ENCODE measurements around the gene NPTXR.
"Not testable (repeated sequence)": the region's sequence is repeated elsewhere in the genome, so short reads cannot be mapped to it uniquely, and the experiment has no call there.

The NPTXR gene

DNA sequence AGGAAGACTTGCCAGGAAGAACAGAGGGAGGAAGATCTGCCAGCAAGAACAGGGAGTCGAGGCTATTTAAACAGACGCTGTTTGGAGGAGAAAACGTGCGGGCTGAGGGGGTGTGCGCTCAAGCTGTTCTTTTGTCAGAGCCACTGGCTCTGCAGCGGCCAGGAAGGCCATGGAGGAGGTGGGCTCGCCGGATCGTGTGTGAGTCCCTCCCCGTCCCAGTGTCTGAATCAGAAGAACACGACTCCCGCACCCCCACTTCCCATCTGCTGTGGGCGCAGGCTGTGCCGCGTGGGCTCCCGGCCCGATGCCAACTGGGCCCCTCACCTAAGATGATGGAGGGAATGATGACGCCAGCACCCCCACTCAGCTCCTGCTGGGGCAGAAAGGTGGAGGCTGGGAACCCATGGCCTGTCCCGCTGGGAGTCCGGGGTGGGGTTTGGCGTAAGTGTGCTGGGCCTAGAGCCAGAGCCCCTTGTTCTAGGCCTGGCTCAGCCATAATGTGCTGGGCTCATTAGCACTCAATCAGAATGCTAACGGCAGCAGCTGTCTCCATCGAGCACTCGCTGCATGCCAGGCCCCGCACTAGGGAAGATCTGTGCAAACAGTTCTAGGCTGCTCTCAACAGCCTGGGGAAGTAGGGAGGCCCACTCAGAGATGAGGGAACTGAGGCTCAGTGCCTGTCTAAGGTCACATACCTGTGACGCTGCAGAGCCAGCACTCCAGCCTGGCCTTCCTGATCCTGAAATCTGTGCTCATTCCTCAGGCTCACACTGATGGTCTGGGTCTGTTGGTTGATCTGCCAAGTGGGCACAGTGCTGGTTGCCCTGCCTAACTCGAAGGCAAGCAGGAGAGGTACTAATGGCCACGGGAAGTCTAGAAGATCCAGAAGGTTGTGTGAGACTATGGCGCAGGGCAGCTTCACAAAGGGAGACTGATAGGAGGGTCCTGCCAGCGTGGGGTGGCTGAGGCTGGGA lies 11.5 kb downstream of the NPTXR start:
- DNase-seq (ENCODE audit: low read depth, low spot score): no peak

GRCh38 chr22:38831166-38831945 lies 12.5 kb downstream of the NPTXR start:
- DNase-seq (ENCODE audit: low read depth, low spot score): no peak

DNA sequence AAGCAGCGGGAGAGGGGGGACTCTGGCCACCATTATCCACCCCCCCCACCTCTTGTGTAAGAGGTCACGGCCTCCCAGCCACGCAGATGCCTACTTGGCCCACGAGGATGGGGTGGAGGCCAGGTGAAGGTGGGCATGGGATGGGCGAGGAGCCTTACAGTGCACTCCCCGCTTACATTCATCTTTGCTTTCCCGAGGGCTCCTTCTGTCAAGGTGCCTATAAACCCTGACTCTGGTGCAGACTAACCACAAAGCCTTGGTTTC lies 13.1 kb downstream of the NPTXR start:
- no peak for DNase-seq (ENCODE audit: low read depth, low spot score)

DNA sequence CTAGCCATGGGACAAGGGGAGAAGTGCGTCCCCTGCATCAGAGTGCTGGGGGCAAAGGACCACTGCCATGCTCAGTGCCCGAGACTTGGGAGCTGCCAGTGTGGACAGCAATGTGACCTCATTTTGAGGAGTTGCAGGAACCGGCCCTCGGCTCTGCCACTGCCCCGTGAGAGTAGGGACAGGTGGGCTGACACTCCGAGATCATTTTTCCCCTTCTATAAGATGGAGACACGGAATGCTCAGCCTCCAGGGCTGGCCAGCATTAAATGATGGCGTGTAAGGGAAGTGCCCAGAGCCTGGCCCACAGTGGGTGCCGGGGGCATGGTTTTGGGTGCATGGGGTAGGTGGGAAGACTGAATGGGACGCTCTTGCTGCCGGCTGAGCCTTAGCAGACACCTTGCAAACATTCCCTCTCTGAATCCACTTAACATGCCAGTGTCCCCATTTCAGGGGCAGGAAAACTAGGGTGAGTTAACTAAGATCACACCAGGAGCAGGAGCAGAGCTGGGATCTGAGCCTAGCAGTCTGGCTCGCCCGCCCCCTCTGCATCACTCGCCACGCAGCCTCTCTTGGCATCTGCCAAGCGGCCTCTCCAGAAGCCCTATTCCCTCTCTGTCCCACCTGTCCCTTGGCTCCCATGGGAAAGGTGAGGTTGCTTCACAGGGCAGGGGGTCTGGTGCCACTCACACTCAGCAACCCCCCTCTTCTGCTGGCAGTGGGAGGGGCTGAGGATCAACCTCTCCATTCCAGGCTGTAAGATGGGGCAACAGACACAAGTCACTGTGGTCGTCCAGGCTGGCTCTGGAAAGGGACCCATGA lies 13.6 kb downstream of the NPTXR start:
- DNase-seq (ENCODE audit: low read depth, low spot score): no peak

GRCh38 chr22:38829485-38829884 lies 14.3 kb downstream of the NPTXR start:
- DNase-seq (ENCODE audit: low read depth, low spot score): no peak

DNA sequence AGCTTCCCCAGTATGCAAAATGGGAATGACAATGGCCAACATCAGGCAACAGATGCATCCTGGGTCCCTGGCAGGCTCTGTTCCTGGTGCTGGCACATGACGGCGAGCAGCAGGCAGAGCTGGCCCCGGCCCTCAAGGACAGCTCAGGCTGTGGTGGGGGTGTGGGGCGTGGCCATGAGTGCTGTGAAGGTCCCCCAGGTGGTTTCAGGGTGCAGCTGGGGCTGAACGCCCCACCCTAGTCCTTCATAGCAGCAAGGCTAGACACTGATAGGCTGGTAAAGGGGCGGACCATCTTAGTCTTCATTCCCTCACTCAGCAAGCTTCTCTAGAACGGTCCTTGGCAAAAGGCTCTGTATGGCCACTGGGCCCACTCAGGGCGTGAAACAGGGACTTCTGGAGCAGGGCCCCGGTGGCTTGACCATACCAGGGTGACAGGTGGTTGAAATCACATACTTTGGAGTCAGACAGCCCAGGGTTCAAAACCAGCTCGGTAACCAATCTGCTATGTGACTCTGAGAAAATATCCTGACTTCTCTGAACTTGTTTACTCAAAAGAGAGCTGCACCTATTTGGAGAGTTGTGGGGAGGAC lies 15.1 kb downstream of the NPTXR start:
- DNase-seq (ENCODE audit: low read depth, low spot score): no peak

DNA sequence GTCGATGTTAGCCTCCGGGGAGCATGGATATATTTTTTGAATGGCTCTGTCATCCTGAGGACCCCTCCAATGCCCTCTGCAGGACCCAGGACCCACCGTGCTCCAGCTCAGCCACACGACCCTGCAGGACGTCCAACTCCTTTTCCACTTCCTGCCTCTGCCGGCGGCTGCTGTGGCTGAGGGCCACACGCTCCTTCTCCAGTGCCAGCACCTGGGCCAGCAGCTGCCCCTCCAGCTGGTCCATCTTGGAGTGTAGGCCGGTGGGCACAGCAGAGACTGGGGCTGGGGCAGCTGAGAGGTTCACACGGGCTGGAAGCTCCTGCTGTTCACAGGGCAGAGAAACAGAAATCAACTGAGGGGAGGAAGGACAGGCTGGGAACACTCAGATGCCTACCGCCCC lies 15.6 kb downstream of the NPTXR start:
- no peak for DNase-seq (ENCODE audit: low read depth, low spot score)

DNA sequence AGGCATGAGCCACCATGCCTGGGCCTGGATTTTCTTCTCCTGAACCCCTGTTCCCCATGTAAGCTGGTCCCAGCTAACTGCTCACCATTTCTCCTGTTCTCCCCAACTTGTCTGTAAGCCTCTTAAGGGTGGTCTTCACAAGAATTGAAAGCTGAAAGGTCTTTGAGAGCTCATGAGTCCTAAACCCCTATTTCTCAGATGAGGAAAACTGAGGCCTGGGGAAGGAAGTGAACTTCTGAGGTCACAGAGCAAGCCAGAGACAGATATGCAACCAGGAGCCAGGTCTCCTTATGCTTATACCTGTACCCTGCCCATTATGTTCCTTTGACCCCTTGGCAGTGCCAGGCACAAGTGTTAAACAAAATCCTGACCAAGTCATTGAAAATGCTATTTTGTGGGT lies 16.3 kb downstream of the NPTXR start:
- DNase-seq (ENCODE audit: low read depth, low spot score): no peak

DNA sequence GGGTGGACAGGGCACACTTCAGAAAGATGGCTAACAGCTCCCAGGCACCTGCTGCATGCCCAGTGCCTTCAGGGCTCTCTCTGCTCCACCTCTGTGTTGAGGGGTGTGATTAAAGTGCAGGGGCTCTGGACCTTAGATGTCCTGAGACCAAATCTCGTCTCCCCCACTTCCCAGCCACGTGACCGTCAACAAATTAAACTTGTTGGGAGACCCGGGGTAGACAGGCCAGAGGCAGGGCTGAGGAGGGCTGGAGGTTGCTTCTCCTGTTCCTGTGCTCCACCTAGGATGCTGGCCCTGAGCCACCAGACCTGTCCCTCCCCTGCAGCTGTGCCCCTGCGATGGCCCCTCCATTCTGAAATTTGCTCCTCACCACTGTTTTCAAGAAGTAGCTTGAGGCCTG lies 17.0 kb downstream of the NPTXR start:
- no peak for DNase-seq (ENCODE audit: low read depth, low spot score)

- DNase-seq (ENCODE audit: low read depth, low spot score): no peak
These were observed 17.4 kb downstream of the NPTXR start for GRCh38 chr22:38826386-38826785.

GRCh38 chr22:38824585-38824984 lies 19.2 kb downstream of the NPTXR start:
- no peak for DNase-seq (ENCODE audit: low read depth, low spot score)

DNA sequence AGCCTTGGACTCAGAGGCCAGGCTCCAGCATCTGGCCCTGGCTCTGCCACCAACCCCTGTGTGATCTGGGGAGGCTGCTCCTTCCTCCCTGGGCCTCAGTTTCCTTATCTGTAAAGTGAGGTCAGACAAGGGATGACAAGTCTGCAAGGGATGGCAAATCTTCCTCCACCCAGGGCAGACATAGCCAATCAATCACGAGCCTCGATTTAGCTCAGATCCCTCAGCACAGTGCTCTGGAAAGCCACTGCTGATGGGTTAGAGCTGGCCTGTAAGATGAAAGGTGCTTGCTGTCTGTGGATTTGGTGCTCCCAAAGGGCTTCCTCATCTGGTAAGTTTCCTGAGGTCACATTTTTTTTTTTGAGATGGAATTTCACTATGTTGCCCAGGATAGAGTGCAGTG lies 20.2 kb downstream of the NPTXR start:
- no peak for DNase-seq (ENCODE audit: low read depth, low spot score)

- DNase-seq (ENCODE audit: low read depth, low spot score): no peak
These were observed 20.8 kb downstream of the NPTXR start for GRCh38 chr22:38823076-38823475.

DNA sequence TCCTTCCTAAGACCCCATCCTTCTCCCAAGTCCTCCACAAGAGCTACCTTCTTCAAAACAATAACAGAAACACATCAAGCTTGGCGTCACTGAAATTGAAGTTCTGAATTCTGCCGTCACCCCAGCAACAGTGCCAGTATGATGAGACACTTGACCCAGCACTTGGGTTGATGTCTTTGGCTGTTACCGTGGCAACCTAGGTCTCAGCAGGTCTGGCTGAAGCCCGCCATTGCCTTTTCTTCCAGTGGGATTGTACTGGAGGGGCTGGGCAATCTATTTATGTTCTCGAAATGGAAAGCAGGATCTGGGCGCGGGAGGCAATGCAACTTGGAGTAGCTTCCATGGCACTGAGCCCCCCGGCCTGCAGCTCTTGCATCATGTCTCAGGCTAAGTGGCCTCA lies 23.8 kb downstream of the NPTXR start:
- DNase-seq (ENCODE audit: low read depth, low spot score): no peak

DNA sequence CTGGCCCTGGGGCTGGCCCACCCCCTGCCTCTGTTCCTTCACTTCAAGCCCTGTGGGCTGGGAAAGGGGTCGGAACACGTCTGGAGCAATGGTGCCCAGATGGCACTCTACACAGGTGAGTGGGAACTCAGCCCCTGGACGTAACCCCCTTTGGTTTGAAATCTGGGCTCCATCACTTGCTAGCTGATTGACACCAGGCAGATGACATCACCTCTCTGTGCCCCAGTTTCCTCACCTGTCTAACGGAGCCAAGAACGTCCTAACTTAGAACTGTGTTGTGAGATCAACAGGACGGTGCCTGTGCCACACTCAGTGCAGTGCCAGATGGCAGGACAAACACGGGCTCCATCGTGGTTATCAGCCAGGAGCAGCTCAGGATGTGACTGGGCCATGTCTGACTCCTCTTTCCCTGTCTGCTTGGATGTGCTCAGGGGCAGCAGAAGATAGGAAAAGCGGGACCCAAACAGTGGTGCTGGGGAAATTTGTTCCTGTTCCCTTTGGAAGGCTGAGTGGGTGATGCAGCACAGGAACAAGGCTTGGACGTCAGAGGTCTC lies 24.4 kb downstream of the NPTXR start:
- DNase-seq (ENCODE audit: low read depth, low spot score): no peak

- DNase-seq (ENCODE audit: low read depth, low spot score): no peak
These were observed 26.6 kb downstream of the NPTXR start for GRCh38 chr22:38817196-38817595.

- DNase-seq (ENCODE audit: low read depth, low spot score): no peak
These were observed 28.0 kb downstream of the NPTXR start for GRCh38 chr22:38815842-38816241.

- DNase-seq (ENCODE audit: low read depth, low spot score): no peak
These were observed 32.6 kb downstream of the NPTXR start for GRCh38 chr22:38811241-38811640.

GRCh38 chr22:38805041-38805593 lies 38.7 kb downstream of the NPTXR start:
- not testable (repeated sequence) for DNase-seq (ENCODE audit: low read depth, low spot score)

DNA sequence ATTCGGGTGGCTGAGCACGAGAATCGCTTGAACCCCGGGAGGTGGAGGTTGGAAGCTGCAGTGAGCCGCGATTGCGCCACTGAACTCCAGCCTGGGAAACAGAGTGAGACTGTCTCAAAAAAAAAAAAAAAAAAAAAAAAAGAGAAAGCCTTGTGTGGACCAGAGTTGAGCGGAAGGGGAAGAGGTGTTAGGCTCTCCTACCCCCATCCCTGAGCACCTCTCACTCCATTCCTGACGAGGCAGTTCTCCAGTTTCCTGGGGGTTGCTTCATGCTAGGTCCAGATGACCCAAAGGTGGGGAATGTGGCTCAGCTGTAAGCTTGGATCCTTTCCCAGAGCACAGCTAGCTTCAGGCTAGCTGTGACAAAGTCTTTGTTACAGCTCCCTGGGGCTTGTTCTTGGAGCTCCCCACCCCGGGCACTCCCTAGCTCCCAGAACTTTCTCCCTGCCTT lies 41.1 kb downstream of the NPTXR start:
- no peak for DNase-seq (ENCODE audit: low read depth, low spot score)

All from activated CD4-positive, CD25-positive, alpha-beta regulatory T cell treated with anti-CD3 and anti-CD28 coated beads, Interleukin-2, amount 50 U/mL, for 16 hours (primary cell).